Epithelial cell of esophagus (primary cell): ENCODE measurements around the gene SLC38A1.

Experiments used
- DNase-seq: peaks from one replicate; pipeline ENCODE4 v3.0.0; 2010; ENCODE audit warnings: low read depth
- H3K4me3 ChIP-seq: 2 replicates; pipeline ENCODE4 v1.5.1; 2011; ENCODE audit warnings: mild to moderate bottlenecking, low read length, control low read depth
- CTCF ChIP-seq: IDR thresholded peaks from 2 replicates; pipeline ENCODE4 v1.5.1; 2011; ENCODE audit warnings: low read depth, mild to moderate bottlenecking, low read length, control low read depth, inconsistent platforms; ENCODE audit not compliant: insufficient read depth; ENCODE audit errors: missing control alignments

The SLC38A1 gene

GRCh38 chr12:46244997-46245396 is 23.8 kb downstream of the SLC38A1 start:
- no peak for DNase-seq
- TF ChIP-seq CTCF, result no peak
- H3K4me3 ChIP-seq, result no peak overlapping the region

- no peak for TF ChIP-seq CTCF
- no peak overlapping the region for H3K4me3 ChIP-seq
- no peak for DNase-seq
Observed at GRCh38 chr12:46244273-46244915, 24.4 kb downstream of the SLC38A1 start.

GRCh38 chr12:46242569-46242968 is 26.3 kb downstream of the SLC38A1 start:
- no peak overlapping the region for H3K4me3 ChIP-seq
- no peak for DNase-seq
- TF ChIP-seq CTCF, result no peak

- no peak for DNase-seq
- TF ChIP-seq CTCF, result no peak
- H3K4me3 ChIP-seq, result no peak overlapping the region
Observed at GRCh38 chr12:46240436-46240835, 28.4 kb downstream of the SLC38A1 start.

GRCh38 chr12:46238821-46239220 is 30.0 kb downstream of the SLC38A1 start:
- H3K4me3 ChIP-seq, result no peak overlapping the region
- no peak for DNase-seq
- no peak for TF ChIP-seq CTCF

GRCh38 chr12:46237371-46238045 is 31.3 kb downstream of the SLC38A1 start:
- DNase-seq, result peak; percentile 45

More at GRCh38 chr12:46237371-46238045, 31.3 kb downstream of the SLC38A1 start:
- TF ChIP-seq CTCF, result no peak
- no peak overlapping the region for H3K4me3 ChIP-seq
